PC-3 (cell line): ENCODE measurements around the gene MSMP. TPM values are rescaled to one million over a fixed set of nuclear protein-coding genes. Genes with fewer than 3 reads are reported as not detected.

Experiments
- ATAC-seq: fragments of 200-7000 bp; cut with Tn5 transposase; 2 replicates; pipeline ENCODE4 v1.9.1; 2020; ENCODE audit warnings: mild to moderate bottlenecking, moderate library complexity
- BruUV-seq: library from RNA; stranded (reverse); fragments of 400-500 nt; replicated peaks from 2 replicates; lab custom pipeline; 2021; lab: Mats Ljungman, UMichigan
- CTCF ChIA-PET: fragments of 300-600 bp; sonication (Branson Sonifier 250); formaldehyde crosslinking; loops from one replicate; lab custom pipeline; 2022; ENCODE audit warnings: antibody characterized with exemption; lab: Charles Lee
- POLR2A ChIA-PET: fragments of 300-600 bp; sonication (Branson Sonifier 250); formaldehyde crosslinking; loops from one replicate; lab custom pipeline; 2022; ENCODE audit warnings: antibody characterized with exemption; ENCODE audit not compliant: unreplicated experiment; lab: Charles Lee
- DNase-seq: peaks from one replicate; pipeline ENCODE4 v3.0.0-alpha.2; 2015
- H2AFZ ChIP-seq: fragments of 300-600 bp; sonication (generic); 2 replicates; pipeline ENCODE4 v1.6.0; 2016; ENCODE audit warnings: antibody characterized with exemption, low read length
- H3F3A ChIP-seq: fragments of 300-600 bp; sonication (generic); one replicate; pipeline ENCODE4 v1.6.0; 2017; ENCODE audit warnings: antibody characterized with exemption, low read length, control low read depth, mild to moderate bottlenecking; ENCODE audit not compliant: unreplicated experiment
- H3K27ac ChIP-seq: fragments of 300-600 bp; sonication (generic); 2 replicates; pipeline ENCODE4 v1.5.1; 2016; ENCODE audit warnings: mild to moderate bottlenecking, low read length
- H3K27me3 ChIP-seq: fragments of 300-600 bp; sonication (generic); 2 replicates; pipeline ENCODE4 v1.6.1; 2016; ENCODE audit warnings: low read length, mixed read lengths
- H3K36me3 ChIP-seq: fragments of 300-600 bp; sonication (generic); 2 replicates; pipeline ENCODE4 v1.6.1; 2016; ENCODE audit warnings: low read depth, mixed run types, low read length, mixed read lengths
- H3K4me1 ChIP-seq: fragments of 300-600 bp; sonication (generic); 2 replicates; pipeline ENCODE4 v1.5.1; 2016; ENCODE audit warnings: low read length; ENCODE audit not compliant: insufficient read depth
- H3K4me2 ChIP-seq: fragments of 300-600 bp; sonication (generic); 2 replicates; pipeline ENCODE4 v1.6.0; 2016; ENCODE audit warnings: low read length
- H3K4me3 ChIP-seq: fragments of 300-600 bp; sonication (generic); 2 replicates; pipeline ENCODE4 v1.5.1; 2016; ENCODE audit warnings: mild to moderate bottlenecking, low read length, mixed read lengths
- H3K79me2 ChIP-seq: fragments of 300-600 bp; sonication (generic); 2 replicates; pipeline ENCODE4 v1.6.1; 2017; ENCODE audit warnings: low read length, mixed read lengths
- H3K9ac ChIP-seq: fragments of 300-600 bp; sonication (generic); 2 replicates; pipeline ENCODE4 v1.6.0; 2016; ENCODE audit warnings: mild to moderate bottlenecking, low read length
- H3K9me2 ChIP-seq: fragments of 300-600 bp; sonication (generic); replicated peaks from 2 replicates; pipeline ENCODE4 v1.6.1; 2016; ENCODE audit warnings: mixed run types, low read length, mixed read lengths
- H3K9me3 ChIP-seq: fragments of 300-600 bp; sonication (generic); 2 replicates; pipeline ENCODE4 v1.6.1; 2016; ENCODE audit warnings: low read length, mixed read lengths
- H4K20me1 ChIP-seq: fragments of 300-600 bp; sonication (generic); 2 replicates; pipeline ENCODE4 v1.6.1; 2016; ENCODE audit warnings: low read length, mixed read lengths
- EZH2 ChIP-seq: fragments of 300-600 bp; sonication (generic); IDR thresholded peaks from one replicate; pipeline ENCODE4 v1.6.1; 2017; ENCODE audit warnings: antibody characterized with exemption, mild to moderate bottlenecking, low read length; ENCODE audit not compliant: unreplicated experiment
- EZH2phosphoT487 ChIP-seq: fragments of 300-600 bp; sonication (generic); IDR thresholded peaks from 2 replicates; pipeline ENCODE4 v1.6.1; 2018; ENCODE audit warnings: mild to moderate bottlenecking, antibody characterized with exemption, low read length, borderline replicate concordance
- intact Hi-C: fragments of 100-400 bp; cut with micrococcal nuclease; formaldehyde crosslinking; loops from 2 replicates; pipeline ENCODE4 v1.9.0; 2023
- total RNA-seq: library from RNA; depleted of rRNA; stranded (reverse); fragments of >200 nt; gene quantifications from 2 replicates; pipeline ENCODE4 v1.2.3, GENCODE V29; 2014
- TF ChIP-seq, protein P1 (sequence below): fragments of 300-600 bp; sonication (generic); conservative IDR thresholded peaks from 2 replicates; pipeline ENCODE4 v1.5.1; 2017; ENCODE audit warnings: antibody characterized with exemption, low read depth, mild to moderate bottlenecking, low read length

Gene MSMP
- total RNA-seq, 1 experiment from 2014 or later = 149 TPM

DNA sequence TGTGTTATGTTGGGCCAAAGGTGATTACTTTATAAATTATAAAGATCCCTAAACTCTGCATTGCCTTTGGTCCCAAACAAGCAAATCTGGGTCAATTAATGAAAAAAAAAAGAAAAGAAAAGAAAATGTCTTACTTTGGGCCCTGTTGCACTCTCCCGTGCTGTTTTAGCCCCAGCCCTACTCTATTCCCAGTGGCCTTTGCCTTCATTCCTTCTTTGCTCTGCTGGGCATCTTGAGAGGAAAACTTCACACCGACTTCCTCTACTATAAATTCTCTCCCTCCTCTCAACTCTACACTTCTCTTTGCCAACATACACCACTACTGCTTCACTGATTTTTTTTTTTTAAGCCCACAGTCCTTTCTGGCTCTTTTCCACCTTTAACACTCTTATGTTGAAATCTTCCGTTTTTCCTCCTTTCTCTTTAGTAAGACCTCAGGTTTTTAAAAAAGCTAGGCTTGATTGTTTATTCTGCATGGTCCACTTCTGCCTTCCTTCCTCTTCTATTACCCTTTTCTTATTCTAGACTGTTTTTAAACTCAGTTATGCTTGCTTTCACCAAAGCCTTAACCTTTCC lies 4.5 kb upstream of the MSMP start:
- Histone ChIP-seq H3K4me1 (peaks cover 30% of the 10 kb centered on the region), H3K36me3 (no peaks in the 10 kb centered on the region), H3K4me2 (peak overlapping the region; percentile 90), H3K9me3 (no peaks in the 10 kb centered on the region), H3K79me2 (peaks cover 20% of the 10 kb centered on the region), H4K20me1 (no peaks in the 10 kb centered on the region), H3K27ac (no peak overlapping the region), H3K27me3 (no peaks in the 10 kb centered on the region), H3F3A (no peaks in the 10 kb centered on the region), H2AFZ (no peak overlapping the region), H3K9me2 (no peaks in the 10 kb centered on the region), H3K4me3 (no peak overlapping the region; the same call in 1 of the 2 replicates), H3K9ac (no peak overlapping the region)
- TF ChIP-seq, protein P1, sequence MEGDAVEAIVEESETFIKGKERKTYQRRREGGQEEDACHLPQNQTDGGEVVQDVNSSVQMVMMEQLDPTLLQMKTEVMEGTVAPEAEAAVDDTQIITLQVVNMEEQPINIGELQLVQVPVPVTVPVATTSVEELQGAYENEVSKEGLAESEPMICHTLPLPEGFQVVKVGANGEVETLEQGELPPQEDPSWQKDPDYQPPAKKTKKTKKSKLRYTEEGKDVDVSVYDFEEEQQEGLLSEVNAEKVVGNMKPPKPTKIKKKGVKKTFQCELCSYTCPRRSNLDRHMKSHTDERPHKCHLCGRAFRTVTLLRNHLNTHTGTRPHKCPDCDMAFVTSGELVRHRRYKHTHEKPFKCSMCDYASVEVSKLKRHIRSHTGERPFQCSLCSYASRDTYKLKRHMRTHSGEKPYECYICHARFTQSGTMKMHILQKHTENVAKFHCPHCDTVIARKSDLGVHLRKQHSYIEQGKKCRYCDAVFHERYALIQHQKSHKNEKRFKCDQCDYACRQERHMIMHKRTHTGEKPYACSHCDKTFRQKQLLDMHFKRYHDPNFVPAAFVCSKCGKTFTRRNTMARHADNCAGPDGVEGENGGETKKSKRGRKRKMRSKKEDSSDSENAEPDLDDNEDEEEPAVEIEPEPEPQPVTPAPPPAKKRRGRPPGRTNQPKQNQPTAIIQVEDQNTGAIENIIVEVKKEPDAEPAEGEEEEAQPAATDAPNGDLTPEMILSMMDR = no peak
- TF ChIP-seq EZH2phosphoT487 (no peak), EZH2 (no peak)
- no peak for ATAC-seq
- ChIA-PET CTCF (no interaction called here), POLR2A (no interaction called here)
- BruUV-seq = no TSS peak
- DNase-seq = no peak
- intact Hi-C loops = no loop called here

DNA sequence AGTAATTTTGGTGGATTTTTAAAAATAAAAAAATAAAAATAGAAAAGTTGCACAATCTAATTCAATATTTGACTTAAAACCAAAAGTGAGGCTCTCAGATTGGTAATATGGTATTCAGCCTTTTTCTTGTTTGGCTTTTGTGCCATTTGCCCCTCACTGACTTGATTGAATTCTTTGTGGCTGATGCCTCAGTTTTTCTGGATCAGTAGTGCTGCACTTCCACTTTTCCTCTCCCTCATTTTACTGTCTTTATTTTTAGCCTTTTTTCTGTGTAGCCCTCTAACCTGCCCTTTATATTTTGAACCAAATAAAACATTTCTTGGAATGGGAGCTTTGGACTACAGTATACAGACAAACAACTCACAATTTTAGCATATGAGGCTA lies 3.8 kb upstream of the MSMP start:
- DNase-seq (no peak), ATAC-seq (no peak)
- Histone ChIP-seq H4K20me1 (no peaks in the 10 kb centered on the region), H3K27ac (peak overlapping the region; percentile 79), H3K4me2 (peak overlapping the region; percentile 90), H3K36me3 (no peaks in the 10 kb centered on the region), H3F3A (no peaks in the 10 kb centered on the region), H3K79me2 (peaks cover 20% of the 10 kb centered on the region), H3K4me1 (peaks cover 30% of the 10 kb centered on the region), H3K9me2 (no peaks in the 10 kb centered on the region), H2AFZ (no peak overlapping the region), H3K9ac (peak overlapping the region; percentile 76), H3K27me3 (no peaks in the 10 kb centered on the region), H3K9me3 (no peaks in the 10 kb centered on the region), H3K4me3 (peak overlapping the region; percentile 71)
- POLR2A ChIA-PET = no interaction called here
- CTCF ChIA-PET = no interaction called here
- no peak for TF ChIP-seq EZH2
- TF ChIP-seq EZH2phosphoT487 = no peak
- TF ChIP-seq, protein P1 = no peak
- intact Hi-C loops = loop anchor here (1.0 kb wide), 1 partner anchor 13 kb away; no protein-coding TSS in a partner anchor
- TSS peak; percentile 45 for BruUV-seq
